HL-60/S4 treated with phorbol 12-myristate 13-acetate at 8.2 ng/mL for 4 days and 3 days (cell line): Measurements from ENCODE around the gene EFCAB6.
"Not testable (repeated sequence)": the region's sequence is repeated elsewhere in the genome, so short reads cannot be mapped to it uniquely, and the experiment has no call there.

Experiments
- in situ Hi-C: fragments of 300-500 bp; cut with MboI; formaldehyde crosslinking; loops from 2 replicates; pipeline ENCODE4 v1.15.0; 2022; ENCODE audit warnings: low sequenced_read_pairs

EFCAB6 gene

DNA sequence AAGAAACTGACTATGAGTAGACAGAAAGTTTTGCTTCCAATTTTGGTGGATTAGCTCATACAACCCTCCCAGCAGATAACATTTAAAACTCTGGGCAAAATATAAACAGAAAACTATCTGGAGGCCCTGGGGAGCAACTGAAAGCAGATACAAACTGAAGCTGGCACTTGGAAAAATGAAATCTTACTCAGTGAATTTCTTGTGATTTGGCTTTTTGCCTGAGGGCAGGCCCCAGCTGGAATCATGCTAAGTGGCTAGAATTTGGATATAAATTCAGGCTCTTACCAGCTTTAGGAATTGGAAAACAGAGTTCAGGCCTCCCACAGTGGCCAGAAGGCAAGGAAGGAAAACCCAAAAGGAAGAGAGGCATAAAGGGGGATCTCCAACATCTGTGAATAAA is 85.8 kb downstream of the EFCAB6 start:
- in situ Hi-C loops, result no loop called here

- in situ Hi-C loops, result no loop called here
Measured at GRCh38 chr22:43723816-43724215, 88.3 kb downstream of the EFCAB6 start.

GRCh38 chr22:43722444-43722843 is 89.7 kb downstream of the EFCAB6 start:
- in situ Hi-C loops, result no loop called here

GRCh38 chr22:43720716-43721115 is 91.4 kb downstream of the EFCAB6 start:
- in situ Hi-C loops, result no loop called here

- in situ Hi-C loops, result no loop called here
Measured at GRCh38 chr22:43714104-43714503, 98.0 kb downstream of the EFCAB6 start.

DNA sequence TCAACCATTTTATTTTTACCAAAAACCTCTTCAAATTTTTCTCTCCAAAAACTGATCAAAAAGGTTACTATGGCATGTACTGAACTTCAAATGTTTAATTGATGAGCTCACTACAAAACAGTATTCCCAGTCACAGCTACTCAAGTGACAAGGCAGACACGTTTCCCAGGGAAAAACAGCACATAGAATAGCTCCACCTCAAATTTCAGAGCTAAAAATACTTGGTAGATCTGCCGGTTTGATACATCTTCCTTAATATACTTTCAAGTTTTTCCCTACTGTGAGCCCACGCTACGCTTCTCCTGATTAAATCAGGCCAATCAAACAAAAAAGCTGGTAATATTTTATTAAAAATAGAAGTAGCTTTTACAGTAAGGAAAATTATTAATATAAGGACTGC is 100.4 kb downstream of the EFCAB6 start:
- in situ Hi-C loops, result no loop called here

DNA sequence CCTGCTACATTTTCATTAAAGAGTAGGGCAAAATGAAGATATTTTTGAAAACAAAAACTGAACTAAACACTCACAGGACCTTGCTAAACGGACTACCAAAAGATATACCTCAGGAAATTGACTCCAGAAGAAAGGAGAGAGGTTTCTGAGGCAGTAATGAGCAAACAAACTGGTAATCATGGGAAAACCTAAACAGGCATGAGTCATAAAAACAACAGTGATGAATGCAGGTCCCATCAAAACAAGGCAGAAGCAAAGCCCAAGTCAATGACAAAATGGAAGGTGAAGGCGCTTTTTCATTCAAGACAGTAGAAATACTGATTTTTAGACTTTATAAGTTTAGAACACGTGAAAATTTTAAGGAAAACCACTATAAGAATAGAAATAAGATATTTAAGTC is 104.5 kb downstream of the EFCAB6 start:
- in situ Hi-C loops, result no loop called here

DNA sequence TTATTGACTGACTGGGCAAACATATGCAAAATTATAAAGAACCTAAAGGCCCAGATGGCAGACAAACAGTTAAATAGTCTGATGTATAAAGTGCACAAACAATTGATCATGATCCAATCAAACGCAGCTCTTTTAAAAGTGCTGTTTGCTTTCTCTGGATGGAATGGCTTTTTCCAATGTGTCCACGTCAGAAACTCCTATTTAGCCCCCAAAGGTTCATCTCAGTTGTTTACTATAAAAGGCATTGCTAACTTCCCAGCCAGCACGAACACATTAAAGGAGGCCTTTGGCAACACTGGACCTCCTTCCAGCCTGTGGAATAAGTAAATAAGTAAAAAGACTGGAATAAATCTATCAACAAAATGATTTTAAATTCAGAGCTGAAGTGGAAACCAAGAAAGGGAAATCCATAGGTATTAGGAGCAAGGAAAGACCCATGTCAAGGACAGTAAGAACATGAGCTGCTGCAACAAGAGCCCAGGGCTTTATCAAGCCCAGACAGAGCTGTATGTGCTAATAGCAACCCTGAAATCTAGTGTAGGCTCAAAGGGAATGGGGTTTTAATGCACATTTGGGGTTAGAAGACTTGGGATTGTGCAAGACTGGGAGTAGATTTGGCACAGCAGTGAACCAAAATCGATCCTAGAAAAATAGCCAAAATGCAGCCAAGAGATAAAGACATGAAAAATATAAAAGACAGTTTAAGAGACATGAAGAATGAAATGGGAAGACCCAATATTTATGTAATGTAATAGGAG is 105.4 kb downstream of the EFCAB6 start:
- in situ Hi-C loops, result no loop called here

DNA sequence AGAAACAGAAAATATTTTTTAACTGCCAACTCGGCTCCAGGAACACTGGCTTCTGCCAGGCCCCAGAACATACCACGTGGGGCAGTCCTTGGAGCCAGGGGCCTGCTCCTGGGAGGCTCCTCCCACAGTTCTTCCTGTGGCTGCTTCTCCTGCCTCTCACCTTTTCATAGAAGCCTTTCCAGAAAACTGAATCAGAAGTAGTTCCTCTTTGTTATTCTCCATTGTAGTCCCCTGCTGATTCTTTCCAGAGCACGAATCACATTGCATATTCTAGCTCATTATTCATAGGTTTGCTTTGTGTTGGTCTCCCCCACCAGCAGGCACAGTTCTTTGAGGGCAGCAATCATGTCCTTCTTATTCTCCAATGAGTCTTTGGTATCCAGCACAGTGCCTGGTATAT is 106.0 kb downstream of the EFCAB6 start:
- in situ Hi-C loops, result no loop called here

- in situ Hi-C loops, result no loop called here
Measured at GRCh38 chr22:43704051-43704450, 108.1 kb downstream of the EFCAB6 start.

- in situ Hi-C loops, result no loop called here
Measured at GRCh38 chr22:43698403-43698802, 113.7 kb downstream of the EFCAB6 start.

GRCh38 chr22:43697894-43698293 is 114.2 kb downstream of the EFCAB6 start:
- in situ Hi-C loops, result no loop called here

GRCh38 chr22:43693249-43693648 is 118.9 kb downstream of the EFCAB6 start:
- in situ Hi-C loops, result no loop called here

DNA sequence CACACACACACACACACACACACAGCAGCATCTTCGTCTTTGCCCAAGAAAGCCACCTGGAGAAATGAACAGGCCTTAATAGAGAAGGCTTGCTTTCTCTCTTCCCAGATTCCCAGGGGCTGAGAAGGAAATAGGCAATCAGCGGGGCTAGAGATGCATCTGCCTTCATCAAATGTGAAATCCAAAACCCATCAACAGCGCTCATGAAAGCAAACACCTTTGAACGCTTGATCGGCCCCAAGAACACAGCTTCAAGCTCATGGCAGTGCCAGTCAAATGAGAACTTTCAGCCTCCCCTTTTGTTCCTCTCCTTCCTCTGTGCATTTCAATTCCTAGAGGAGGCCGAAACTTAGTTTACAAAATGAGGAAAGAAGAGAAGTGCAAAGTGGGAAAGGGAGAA is 122.7 kb downstream of the EFCAB6 start:
- in situ Hi-C loops, result no loop called here

- in situ Hi-C loops, result no loop called here
Measured at GRCh38 chr22:43682851-43683250, 129.3 kb downstream of the EFCAB6 start.

- in situ Hi-C loops, result no loop called here
Measured at GRCh38 chr22:43681731-43682360, 130.3 kb downstream of the EFCAB6 start.

- in situ Hi-C loops, result no loop called here
Measured at GRCh38 chr22:43670513-43670912, 141.6 kb downstream of the EFCAB6 start.

DNA sequence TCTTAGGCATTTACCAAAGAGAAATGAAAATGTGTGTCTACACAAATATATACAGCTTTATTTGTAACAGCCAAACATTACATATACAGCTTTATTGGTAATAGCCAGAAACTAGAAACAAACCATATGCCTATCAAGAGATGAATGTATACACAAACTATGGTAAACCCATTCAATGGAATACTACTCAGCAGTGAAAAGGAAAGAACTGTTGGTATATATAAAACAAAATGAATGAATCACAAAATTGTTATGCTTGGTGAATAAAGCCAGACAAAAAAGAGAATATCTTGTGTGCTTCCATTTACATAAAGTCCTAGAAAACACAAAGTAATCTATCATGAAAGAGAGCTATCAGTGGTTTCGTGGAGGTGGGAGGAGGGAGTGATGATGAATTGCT is 142.9 kb downstream of the EFCAB6 start:
- in situ Hi-C loops, result no loop called here

- in situ Hi-C loops, result no loop called here
Measured at GRCh38 chr22:43667656-43668055, 144.4 kb downstream of the EFCAB6 start.

DNA sequence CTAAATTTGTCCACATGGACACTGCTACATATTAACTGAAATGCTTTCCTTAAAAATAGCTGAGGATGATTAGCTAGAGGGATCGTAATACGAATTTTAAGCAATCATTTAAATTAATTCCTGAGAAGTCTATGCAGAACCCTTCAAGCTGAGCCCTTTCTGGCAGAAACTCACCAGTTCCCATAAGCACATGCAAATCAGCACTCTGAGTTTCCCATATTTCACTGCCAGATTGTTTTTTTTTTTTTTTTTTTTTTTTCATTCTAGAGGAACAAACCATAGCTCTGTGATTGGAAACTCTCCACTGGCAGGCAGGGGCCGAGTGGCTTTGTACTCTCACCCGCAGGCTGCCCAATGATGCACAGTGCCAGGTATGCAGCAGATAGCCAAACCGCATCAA is 145.6 kb downstream of the EFCAB6 start:
- in situ Hi-C loops, result no loop called here

GRCh38 chr22:43658823-43659222 is 153.3 kb downstream of the EFCAB6 start:
- in situ Hi-C loops, result no loop called here

DNA sequence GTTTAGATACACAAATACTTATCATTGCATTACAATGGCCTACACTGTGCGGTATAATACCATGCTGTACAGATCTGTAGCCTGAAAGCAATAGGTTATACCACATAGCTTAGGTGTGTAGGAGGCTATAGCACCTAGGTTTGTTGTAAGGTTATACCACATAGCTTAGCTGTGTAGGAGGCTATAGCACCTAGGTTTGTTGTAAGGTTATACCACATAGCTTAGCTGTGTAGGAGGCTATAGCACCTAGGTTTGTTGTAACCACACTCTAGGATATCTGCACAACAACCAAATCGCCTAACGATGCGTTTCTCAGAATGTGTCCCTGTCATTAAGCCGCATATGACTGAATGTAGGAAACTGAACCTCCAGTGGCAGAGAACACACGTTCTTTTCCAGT is 155.5 kb downstream of the EFCAB6 start:
- in situ Hi-C loops, result not testable (repeated sequence)

DNA sequence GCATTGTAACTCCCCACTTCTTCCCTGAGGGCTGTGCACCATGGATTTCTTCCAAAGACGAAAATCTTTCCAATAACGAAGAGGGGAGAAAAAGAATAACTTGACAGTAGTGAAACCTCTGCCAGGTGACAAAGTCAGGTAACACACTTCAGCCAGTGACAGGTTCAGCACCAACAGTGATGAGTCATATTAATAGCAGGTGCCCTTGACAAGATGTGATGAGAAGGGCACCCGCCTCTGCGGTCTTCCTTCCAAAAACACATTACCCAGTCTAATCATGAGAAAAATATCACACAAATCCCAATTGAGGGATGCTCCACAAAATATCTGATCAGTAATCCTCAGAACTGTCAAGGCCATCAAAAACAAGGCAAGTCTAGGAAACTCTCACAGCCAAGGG is 157.8 kb downstream of the EFCAB6 start:
- in situ Hi-C loops, result no loop called here
